Kidney (tissue), 14 donors: ENCODE measurements around the gene PIGQ. TPM values are rescaled to one million over a fixed set of nuclear protein-coding genes. Genes with fewer than 3 reads are reported as not detected.

Source experiments
- DNase-seq, 5 donors: peaks; one replicate each; pipeline ENCODE4 v3.0.0-alpha.2; 2013 to 2020
- FAIRE-seq: peaks from 2 replicates; lab custom pipeline; 2012; peaks lifted over from hg19 to GRCh38; lab: Jason Lieb, UNC
- H3K27ac ChIP-seq, 2 donors: one replicate each; pipeline ENCODE4 v1.7.0; 2013; ENCODE audit warnings: low read depth in 2 of 2, low read length in 2 of 2, inconsistent platforms in 1 of 2
- H3K27me3 ChIP-seq: one replicate; pipeline ENCODE4 v1.7.1; 2013; ENCODE audit warnings: low read length, inconsistent platforms; ENCODE audit not compliant: control insufficient read depth, insufficient read depth
- H3K36me3 ChIP-seq, 3 donors: one replicate each; pipeline versions ENCODE4 v1.7.0 to v1.7.1; 2013; ENCODE audit warnings: low read length in 3 of 3, control low read depth in 1 of 3, inconsistent platforms in 1 of 3; ENCODE audit not compliant: insufficient read depth in 3 of 3, control insufficient read depth in 2 of 3
- H3K4me1 ChIP-seq, 3 donors: one replicate each; pipeline versions ENCODE4 v1.7.0 to v1.7.1; 2013; ENCODE audit warnings: low read length in 3 of 3, inconsistent platforms in 1 of 3, low read depth in 1 of 3; ENCODE audit not compliant: control insufficient read depth in 2 of 3, insufficient read depth in 2 of 3
- H3K4me3 ChIP-seq, 3 donors: one replicate each; pipeline versions ENCODE4 v1.7.0 to v1.8.1; 2013; ENCODE audit warnings: low read length in 3 of 3, control low read depth in 1 of 3, inconsistent platforms in 1 of 3
- H3K9ac ChIP-seq, 3 donors: one replicate each; pipeline versions ENCODE4 v1.7.0 to v1.7.1; 2013; ENCODE audit warnings: low read length in 3 of 3, control low read depth in 1 of 3, inconsistent platforms in 1 of 3
- H3K9me3 ChIP-seq, 3 donors: one replicate each; pipeline versions ENCODE4 v1.7.0 to v1.7.1; 2013; ENCODE audit warnings: low read length in 3 of 3, control low read depth in 1 of 3, inconsistent platforms in 1 of 3; ENCODE audit not compliant: control insufficient read depth in 2 of 3, insufficient read depth in 1 of 3
- CTCF ChIP-seq: IDR thresholded peaks from 3 replicates; pipeline ENCODE4 v1.5.1; 2012; ENCODE audit warnings: mild to moderate bottlenecking, moderate library complexity, borderline replicate concordance; ENCODE audit not compliant: insufficient read depth; ENCODE audit errors: extremely low read depth
- intact Hi-C: fragments of 100-400 bp; cut with DNase I; formaldehyde crosslinking; loops from one replicate; pipeline ENCODE4 v1.11.1; 2022
- polyA plus RNA-seq: library from polyadenylated mRNA; stranded (reverse); fragments of 350-450 nt; fragmentation: Illumina TruSeq; extraction: RNeasy Lipid Tissue Mini Kit (QIAGEN cat#74804); gene quantifications from one replicate; pipeline ENCODE4 v1.2.3, GENCODE V29; 2014; ENCODE audit warnings: low read depth, low replicate concordance; ENCODE audit not compliant: insufficient read depth
- total RNA-seq: library from RNA; stranded (reverse); fragmentation: NEBNext Ultra II Directional; extraction: Animal tissue kit (Norgen Biotek cat#: 25700); gene quantifications from one replicate; pipeline ENCODE4 v1.2.1, GENCODE V29; 2021
- donor health status: control.
- donor health status: control.
- donor health status: control.
- donor health status: control.
- donor health status: control.
- donor health status: DM: yes; HTN: yes; CAD: no.
- donor health status: Normal renal cell carcinoma (clear cell type).

PIGQ gene
- total and polyA plus RNA-seq, 2 donors from 2014 or later = 92.9 to 118 TPM

DNA sequence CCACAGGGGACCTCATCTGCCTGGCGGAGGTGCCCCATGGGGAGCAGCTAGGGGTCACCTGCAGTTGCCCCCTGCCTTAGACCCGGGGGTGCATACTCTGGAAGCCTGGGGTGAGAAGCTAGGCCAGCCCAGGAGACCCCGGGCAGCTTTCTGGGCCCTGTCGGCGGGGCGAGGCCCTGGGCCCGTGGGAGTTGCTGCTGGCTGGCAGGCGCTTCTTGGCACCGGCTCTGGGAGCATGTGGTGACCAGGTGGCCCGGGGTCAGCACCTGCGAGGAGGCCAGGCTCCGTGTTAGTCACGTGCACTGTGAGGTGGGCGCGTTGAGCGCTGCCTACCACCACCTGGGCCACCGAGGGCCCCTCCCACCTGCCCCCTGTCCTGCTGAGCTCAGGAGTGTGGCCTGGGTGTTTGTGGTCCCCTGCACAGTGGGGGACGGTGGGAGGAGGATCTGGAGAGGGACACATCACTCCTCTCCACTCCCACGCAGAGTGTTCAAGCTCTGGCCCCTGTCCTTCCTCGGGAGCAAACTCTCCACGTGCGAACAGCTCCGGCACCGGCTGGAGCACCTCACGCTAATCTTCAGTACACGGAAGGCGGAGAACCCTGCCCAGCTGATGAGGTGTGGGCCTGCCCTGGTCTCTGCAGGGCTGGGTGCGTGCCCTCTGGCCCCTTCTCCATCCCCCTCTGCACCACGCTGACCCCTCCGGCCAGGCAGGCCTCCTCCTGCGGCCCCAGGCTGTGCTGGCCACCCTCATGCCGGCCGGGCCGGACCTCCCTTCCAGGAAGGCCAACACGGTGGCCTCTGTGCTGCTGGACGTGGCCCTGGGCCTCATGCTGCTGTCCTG, 5.8 kb downstream of the PIGQ start:
- peaks cover 0 to 9% (median 4%) of the 10 kb centered on the region in 3 donors for H3K36me3 ChIP-seq
- no peak overlapping the region for H3K9ac ChIP-seq
- no peaks in the 10 kb centered on the region for H3K27me3 ChIP-seq
- intact Hi-C loops = no loop called here
- H3K9me3 ChIP-seq = no peaks in the 10 kb centered on the region
- no peak overlapping the region for H3K4me3 ChIP-seq
- peaks cover 0 to 8% (median 0%) of the 10 kb centered on the region in 3 donors for H3K4me1 ChIP-seq
- TF ChIP-seq CTCF = no peak
- H3K27ac ChIP-seq = no peak overlapping the region
- no peak for DNase-seq
- FAIRE-seq = no peak

GRCh38 chr16:576197-576822, 6.5 kb downstream of the PIGQ start:
- no peak overlapping the region for H3K27ac ChIP-seq
- FAIRE-seq = no peak
- no peak for TF ChIP-seq CTCF

GRCh38 chr16:576823-577201, 7.0 kb downstream of the PIGQ start:
- no peak for TF ChIP-seq CTCF
- Histone ChIP-seq H3K9ac (no peak overlapping the region), H3K4me3 (no peak overlapping the region), H3K27ac (no peak overlapping the region), H3K27me3 (no peaks in the 10 kb centered on the region), H3K9me3 (no peaks in the 10 kb centered on the region), H3K4me1 (no peaks in the 10 kb centered on the region), H3K36me3 (peaks cover 0 to 9% (median 4%) of the 10 kb centered on the region in 3 donors)
- intact Hi-C loops = no loop called here
- DNase-seq (no peak), FAIRE-seq (no peak)

More at GRCh38 chr16:576197-576822, 6.5 kb downstream of the PIGQ start:
- H3K4me3 ChIP-seq = no peak overlapping the region
- H3K36me3 ChIP-seq = peaks cover 0 to 9% (median 4%) of the 10 kb centered on the region in 3 donors
- peaks cover 0 to 1% (median 0%) of the 10 kb centered on the region in 3 donors for H3K4me1 ChIP-seq
- DNase-seq = no peak
- H3K27me3 ChIP-seq = no peaks in the 10 kb centered on the region
- intact Hi-C loops = no loop called here
- H3K9ac ChIP-seq = no peak overlapping the region
- H3K9me3 ChIP-seq = no peaks in the 10 kb centered on the region
